ENCODE results near the gene CHD2.
"Not testable (repeated sequence)": the region's sequence is repeated elsewhere in the genome, so short reads cannot be mapped to it uniquely, and the experiment has no call there.

CHD2 gene

GRCh38 chr15:93030430-93031102 lies 130.4 kb downstream of the CHD2 start:
- H3K4me3 ChIP-seq (ENCODE audit: control insufficient read depth in 1 of 7, extremely low read depth in 1 of 7, insufficient read depth in 4 of 7, low read depth in 2 of 7, low read length in 6 of 7) = peak overlapping the region in 1 of 7 experiments; percentile 45
- peak; percentile 61 to 71 (median 66) for DNase-seq
- peaks cover 0 to 59% (median 17%) of the 10 kb centered on the region in 4 experiments for H3K4me1 ChIP-seq (ENCODE audit: control extremely low read depth in 1 of 4, control insufficient read depth in 4 of 4, insufficient read depth in 4 of 4, low read length in 3 of 4)
- H3K27me3 ChIP-seq (replicated peaks in 2 of 5; ENCODE audit: control insufficient read depth in 4 of 5, insufficient read depth in 5 of 5, low read length in 4 of 5) = no peaks in the 10 kb centered on the region
- H3K36me3 ChIP-seq (ENCODE audit: control insufficient read depth in 4 of 4, insufficient read depth in 4 of 4, low read length in 3 of 4) = peaks cover 7 to 22% (median 13%) of the 10 kb centered on the region in 4 experiments
- H3K9me3 ChIP-seq (ENCODE audit: control extremely low read depth in 1 of 5, control insufficient read depth in 4 of 5, insufficient read depth in 2 of 5, low read depth in 1 of 5, low read length in 4 of 5) = no peaks in the 10 kb centered on the region
- POLR2A ChIA-PET = no interaction called here
- WGBS (ENCODE audit: insufficient coverage) = 63% methylated on average over 13 of the region's 20 CpGs
- no peak overlapping the region for H3K27ac ChIP-seq (ENCODE audit: insufficient read depth in 1 of 2, low read depth in 1 of 2, low read length in 2 of 2, poor library complexity in 1 of 2, severe bottlenecking in 2 of 2)
- CTCF ChIA-PET = interaction anchor here (0.7 to 16.0 kb wide), 17 partner anchors 10 to 1291 kb away, joined by 3 to 472 read pairs (median 4); partner anchors contain the start of gene RGMA

- no peak for DNase-seq
- Histone ChIP-seq H3K4me1 (ENCODE audit: control extremely low read depth in 1 of 4, control insufficient read depth in 4 of 4, insufficient read depth in 4 of 4, low read length in 3 of 4) (peaks cover 0 to 59% (median 19%) of the 10 kb centered on the region in 4 experiments), H3K27me3 (replicated peaks in 2 of 5; ENCODE audit: control insufficient read depth in 4 of 5, insufficient read depth in 5 of 5, low read length in 4 of 5) (no peaks in the 10 kb centered on the region), H3K36me3 (ENCODE audit: control insufficient read depth in 4 of 4, insufficient read depth in 4 of 4, low read length in 3 of 4) (peaks cover 2 to 17% (median 10%) of the 10 kb centered on the region in 4 experiments), H3K4me3 (ENCODE audit: control insufficient read depth in 1 of 7, extremely low read depth in 1 of 7, insufficient read depth in 4 of 7, low read depth in 2 of 7, low read length in 6 of 7) (peak overlapping the region in 1 of 7 experiments; percentile 45), H3K27ac (ENCODE audit: insufficient read depth in 1 of 2, low read depth in 1 of 2, low read length in 2 of 2, poor library complexity in 1 of 2, severe bottlenecking in 2 of 2) (no peak overlapping the region), H3K9me3 (ENCODE audit: control extremely low read depth in 1 of 5, control insufficient read depth in 4 of 5, insufficient read depth in 2 of 5, low read depth in 1 of 5, low read length in 4 of 5) (no peaks in the 10 kb centered on the region)
- ChIA-PET CTCF (interaction anchor here (1.6 to 16.0 kb wide), 6 partner anchors 9 to 1089 kb away, joined by 4 to 472 read pairs (median 14); no protein-coding TSS in a partner anchor), POLR2A (no interaction called here)
- 88% methylated on average over 9 of the region's 9 CpGs for WGBS (ENCODE audit: insufficient coverage)
Measured at GRCh38 chr15:93031103-93031464, 131.0 kb downstream of the CHD2 start.

- H3K4me3 ChIP-seq (ENCODE audit: control insufficient read depth in 1 of 7, extremely low read depth in 1 of 7, insufficient read depth in 4 of 7, low read depth in 2 of 7, low read length in 6 of 7); H3K27me3 ChIP-seq (replicated peaks in 2 of 5; ENCODE audit: control insufficient read depth in 4 of 5, insufficient read depth in 5 of 5, low read length in 4 of 5); POLR2A ChIA-PET; DNase-seq; H3K9me3 ChIP-seq (ENCODE audit: control extremely low read depth in 1 of 5, control insufficient read depth in 4 of 5, insufficient read depth in 2 of 5, low read depth in 1 of 5, low read length in 4 of 5); H3K27ac ChIP-seq (ENCODE audit: insufficient read depth in 1 of 2, low read depth in 1 of 2, low read length in 2 of 2, poor library complexity in 1 of 2, severe bottlenecking in 2 of 2): not testable (repeated sequence)
- WGBS (ENCODE audit: insufficient coverage) = 97% methylated on average over 14 of the region's 44 CpGs
- CTCF ChIA-PET = interaction anchor here (1.1 to 16.0 kb wide), 6 partner anchors 14 to 1088 kb away, joined by 4 to 472 read pairs (median 10); no protein-coding TSS in a partner anchor
- H3K36me3 ChIP-seq (ENCODE audit: control insufficient read depth in 4 of 4, insufficient read depth in 4 of 4, low read length in 3 of 4) = peaks cover 0 to 10% (median 8%) of the 10 kb centered on the region in 4 experiments
- peaks cover 0 to 59% (median 17%) of the 10 kb centered on the region in 4 experiments for H3K4me1 ChIP-seq (ENCODE audit: control extremely low read depth in 1 of 4, control insufficient read depth in 4 of 4, insufficient read depth in 4 of 4, low read length in 3 of 4)
Measured at GRCh38 chr15:93031557-93032384, 131.6 kb downstream of the CHD2 start.

GRCh38 chr15:93032515-93033206 lies 132.5 kb downstream of the CHD2 start:
- H3K36me3 ChIP-seq (ENCODE audit: control insufficient read depth in 4 of 4, insufficient read depth in 4 of 4, low read length in 3 of 4); H3K27me3 ChIP-seq (replicated peaks in 2 of 5; ENCODE audit: control insufficient read depth in 4 of 5, insufficient read depth in 5 of 5, low read length in 4 of 5); H3K9me3 ChIP-seq (ENCODE audit: control extremely low read depth in 1 of 5, control insufficient read depth in 4 of 5, insufficient read depth in 2 of 5, low read depth in 1 of 5, low read length in 4 of 5); POLR2A ChIA-PET; H3K4me3 ChIP-seq (ENCODE audit: control insufficient read depth in 1 of 7, extremely low read depth in 1 of 7, insufficient read depth in 4 of 7, low read depth in 2 of 7, low read length in 6 of 7); H3K27ac ChIP-seq (ENCODE audit: insufficient read depth in 1 of 2, low read depth in 1 of 2, low read length in 2 of 2, poor library complexity in 1 of 2, severe bottlenecking in 2 of 2): not testable (repeated sequence)
- peaks cover 0 to 59% (median 16%) of the 10 kb centered on the region in 4 experiments for H3K4me1 ChIP-seq (ENCODE audit: control extremely low read depth in 1 of 4, control insufficient read depth in 4 of 4, insufficient read depth in 4 of 4, low read length in 3 of 4)
- DNase-seq = peak in 1 of 3 donors; percentile 13
- WGBS (ENCODE audit: insufficient coverage) = 92% methylated on average over 21 of the region's 21 CpGs
- CTCF ChIA-PET = interaction anchor here (1.1 to 16.0 kb wide), 4 partner anchors 15 to 1087 kb away, joined by 4 to 472 read pairs (median 34); no protein-coding TSS in a partner anchor

GRCh38 chr15:93033434-93034045 lies 133.4 kb downstream of the CHD2 start:
- Histone ChIP-seq H3K9me3 (ENCODE audit: control extremely low read depth in 1 of 5, control insufficient read depth in 4 of 5, insufficient read depth in 2 of 5, low read depth in 1 of 5, low read length in 4 of 5) (no peaks in the 10 kb centered on the region), H3K27me3 (replicated peaks in 2 of 5; ENCODE audit: control insufficient read depth in 4 of 5, insufficient read depth in 5 of 5, low read length in 4 of 5) (no peaks in the 10 kb centered on the region), H3K36me3 (ENCODE audit: control insufficient read depth in 4 of 4, insufficient read depth in 4 of 4, low read length in 3 of 4) (no peaks in the 10 kb centered on the region), H3K27ac (ENCODE audit: insufficient read depth in 1 of 2, low read depth in 1 of 2, low read length in 2 of 2, poor library complexity in 1 of 2, severe bottlenecking in 2 of 2) (no peak overlapping the region), H3K4me1 (ENCODE audit: control extremely low read depth in 1 of 4, control insufficient read depth in 4 of 4, insufficient read depth in 4 of 4, low read length in 3 of 4) (peaks cover 0 to 58% (median 14%) of the 10 kb centered on the region in 4 experiments), H3K4me3 (ENCODE audit: control insufficient read depth in 1 of 7, extremely low read depth in 1 of 7, insufficient read depth in 4 of 7, low read depth in 2 of 7, low read length in 6 of 7) (no peak overlapping the region)
- WGBS (ENCODE audit: insufficient coverage) = 90% methylated on average over 13 of the region's 14 CpGs
- no peak for DNase-seq
- CTCF ChIA-PET = interaction anchor here (2.6 to 16.0 kb wide), 3 partner anchors 16 to 1086 kb away, joined by 7 to 472 read pairs (median 62); no protein-coding TSS in a partner anchor
- POLR2A ChIA-PET = no interaction called here

- H3K27me3 ChIP-seq (replicated peaks in 2 of 5; ENCODE audit: control insufficient read depth in 4 of 5, insufficient read depth in 5 of 5, low read length in 4 of 5) = no peaks in the 10 kb centered on the region
- H3K9me3 ChIP-seq (ENCODE audit: control extremely low read depth in 1 of 5, control insufficient read depth in 4 of 5, insufficient read depth in 2 of 5, low read depth in 1 of 5, low read length in 4 of 5) = no peaks in the 10 kb centered on the region
- POLR2A ChIA-PET = no interaction called here
- H3K36me3 ChIP-seq (ENCODE audit: control insufficient read depth in 4 of 4, insufficient read depth in 4 of 4, low read length in 3 of 4) = no peaks in the 10 kb centered on the region
- WGBS (ENCODE audit: insufficient coverage) = 97% methylated on average over 6 of the region's 7 CpGs
- H3K4me1 ChIP-seq (ENCODE audit: control extremely low read depth in 1 of 4, control insufficient read depth in 4 of 4, insufficient read depth in 4 of 4, low read length in 3 of 4) = peaks cover 0 to 50% (median 11%) of the 10 kb centered on the region in 4 experiments
- CTCF ChIA-PET = interaction anchor here (0.6 to 16.0 kb wide), 5 partner anchors 9 to 1423 kb away, joined by 3 to 472 read pairs (median 7); no protein-coding TSS in a partner anchor
- no peak overlapping the region for H3K4me3 ChIP-seq (ENCODE audit: control insufficient read depth in 1 of 7, extremely low read depth in 1 of 7, insufficient read depth in 4 of 7, low read depth in 2 of 7, low read length in 6 of 7)
- no peak overlapping the region for H3K27ac ChIP-seq (ENCODE audit: insufficient read depth in 1 of 2, low read depth in 1 of 2, low read length in 2 of 2, poor library complexity in 1 of 2, severe bottlenecking in 2 of 2)
- no peak for DNase-seq
Measured at GRCh38 chr15:93034512-93034911, 134.4 kb downstream of the CHD2 start.
